Panc1 (cell line): ENCODE results near the gene TTLL12.

Experiments used
- POLR2AphosphoS5 ChIP-seq: IDR thresholded peaks from 2 replicates; pipeline ENCODE4 v1.6.1; 2012; ENCODE audit warnings: mild to moderate bottlenecking, low read depth, low read length, moderate library complexity
- TF ChIP-seq, protein P1 (sequence below), 2 experiments: IDR thresholded peaks; 2 replicates each; pipeline ENCODE4 v1.6.1; 2011 to 2012; ENCODE audit warnings: low read depth in 2 of 2, control low read depth in 1 of 2, low read length in 1 of 2, mild to moderate bottlenecking in 1 of 2, moderate library complexity in 1 of 2; ENCODE audit not compliant: insufficient read depth in 1 of 2

DNA sequence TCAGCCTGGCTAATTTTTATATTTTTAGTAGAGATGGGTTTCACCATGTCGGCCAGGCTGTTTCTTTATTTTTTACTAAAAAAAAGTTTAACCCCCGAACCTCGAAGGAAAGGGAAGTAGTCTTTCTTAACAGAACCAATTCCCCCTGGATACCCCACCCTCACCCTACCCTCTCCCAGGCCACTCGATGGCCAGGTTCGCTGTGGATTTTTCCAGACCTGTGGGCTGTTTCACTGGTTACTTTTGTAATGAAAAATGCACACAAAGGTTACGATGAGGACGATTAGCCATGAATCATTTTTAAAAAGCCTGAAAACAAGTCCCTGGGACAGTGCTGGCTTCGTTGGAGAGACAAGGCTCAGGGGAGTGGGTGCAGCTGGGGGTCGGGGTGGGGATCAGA, 33.0 kb downstream of the TTLL12 start:
- TF ChIP-seq POLR2AphosphoS5 = no peak
- TF ChIP-seq, protein P1, sequence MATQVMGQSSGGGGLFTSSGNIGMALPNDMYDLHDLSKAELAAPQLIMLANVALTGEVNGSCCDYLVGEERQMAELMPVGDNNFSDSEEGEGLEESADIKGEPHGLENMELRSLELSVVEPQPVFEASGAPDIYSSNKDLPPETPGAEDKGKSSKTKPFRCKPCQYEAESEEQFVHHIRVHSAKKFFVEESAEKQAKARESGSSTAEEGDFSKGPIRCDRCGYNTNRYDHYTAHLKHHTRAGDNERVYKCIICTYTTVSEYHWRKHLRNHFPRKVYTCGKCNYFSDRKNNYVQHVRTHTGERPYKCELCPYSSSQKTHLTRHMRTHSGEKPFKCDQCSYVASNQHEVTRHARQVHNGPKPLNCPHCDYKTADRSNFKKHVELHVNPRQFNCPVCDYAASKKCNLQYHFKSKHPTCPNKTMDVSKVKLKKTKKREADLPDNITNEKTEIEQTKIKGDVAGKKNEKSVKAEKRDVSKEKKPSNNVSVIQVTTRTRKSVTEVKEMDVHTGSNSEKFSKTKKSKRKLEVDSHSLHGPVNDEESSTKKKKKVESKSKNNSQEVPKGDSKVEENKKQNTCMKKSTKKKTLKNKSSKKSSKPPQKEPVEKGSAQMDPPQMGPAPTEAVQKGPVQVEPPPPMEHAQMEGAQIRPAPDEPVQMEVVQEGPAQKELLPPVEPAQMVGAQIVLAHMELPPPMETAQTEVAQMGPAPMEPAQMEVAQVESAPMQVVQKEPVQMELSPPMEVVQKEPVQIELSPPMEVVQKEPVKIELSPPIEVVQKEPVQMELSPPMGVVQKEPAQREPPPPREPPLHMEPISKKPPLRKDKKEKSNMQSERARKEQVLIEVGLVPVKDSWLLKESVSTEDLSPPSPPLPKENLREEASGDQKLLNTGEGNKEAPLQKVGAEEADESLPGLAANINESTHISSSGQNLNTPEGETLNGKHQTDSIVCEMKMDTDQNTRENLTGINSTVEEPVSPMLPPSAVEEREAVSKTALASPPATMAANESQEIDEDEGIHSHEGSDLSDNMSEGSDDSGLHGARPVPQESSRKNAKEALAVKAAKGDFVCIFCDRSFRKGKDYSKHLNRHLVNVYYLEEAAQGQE (IDR thresholded peaks at IDR 0.05; ENCODE audit: insufficient read depth in 1 of 2, low read depth in 2 of 2, low read length in 1 of 2) = no peak
